HEK293 (cell line): ENCODE measurements around the gene SMKR1.

Experiments
- CTCF ChIP-seq: fragments of 450-650 bp; formaldehyde crosslinking; IDR thresholded peaks from 2 replicates; pipeline ENCODE4 v1.5.1; 2016; ENCODE audit warnings: missing biosample characterization, missing genetic modification characterization
- GFI1B ChIP-seq: fragments of 450-650 bp; formaldehyde crosslinking; IDR thresholded peaks from 2 replicates; pipeline ENCODE4 v1.5.1; 2016; ENCODE audit warnings: missing biosample characterization, missing genetic modification characterization
- GLIS2 ChIP-seq: fragments of 450-650 bp; formaldehyde crosslinking; IDR thresholded peaks from 2 replicates; pipeline ENCODE4 v1.5.1; 2016; ENCODE audit warnings: missing biosample characterization, missing genetic modification characterization
- SCRT1 ChIP-seq: fragments of 450-650 bp; formaldehyde crosslinking; IDR thresholded peaks from 2 replicates; pipeline ENCODE4 v1.5.1; 2016; ENCODE audit warnings: missing biosample characterization, missing genetic modification characterization, borderline replicate concordance
- ZNF138 ChIP-seq: fragments of 450-650 bp; formaldehyde crosslinking; IDR thresholded peaks from 2 replicates; pipeline ENCODE4 v1.5.1; 2016; ENCODE audit warnings: missing biosample characterization, missing genetic modification characterization, borderline replicate concordance
- ZNF140 ChIP-seq: fragments of 450-650 bp; formaldehyde crosslinking; IDR thresholded peaks from 2 replicates; pipeline ENCODE4 v1.5.1; 2016; ENCODE audit warnings: missing biosample characterization, missing genetic modification characterization
- ZNF324 ChIP-seq: fragments of 450-650 bp; formaldehyde crosslinking; IDR thresholded peaks from 2 replicates; pipeline ENCODE4 v1.5.1; 2016; ENCODE audit warnings: missing biosample characterization, missing genetic modification characterization
- ZNF350 ChIP-seq: fragments of 450-650 bp; formaldehyde crosslinking; IDR thresholded peaks from 2 replicates; pipeline ENCODE4 v1.5.0; 2017; ENCODE audit warnings: missing biosample characterization, mild to moderate bottlenecking, missing genetic modification characterization
- ZNF629 ChIP-seq: fragments of 450-650 bp; formaldehyde crosslinking; IDR thresholded peaks from 2 replicates; pipeline ENCODE4 v1.5.1; 2017; ENCODE audit warnings: missing biosample characterization, missing genetic modification characterization
- ZNF777 ChIP-seq: fragments of 450-650 bp; formaldehyde crosslinking; IDR thresholded peaks from 2 replicates; pipeline ENCODE4 v1.5.1; 2017; ENCODE audit warnings: missing biosample characterization, missing genetic modification characterization, borderline replicate concordance
- ZNF830 ChIP-seq: fragments of 450-650 bp; IDR thresholded peaks from 2 replicates; pipeline ENCODE4 v1.5.0; 2018; ENCODE audit warnings: missing biosample characterization, missing genetic modification characterization, low read depth, mild to moderate bottlenecking, moderate library complexity
- ZSCAN18 ChIP-seq: fragments of 450-650 bp; formaldehyde crosslinking; IDR thresholded peaks from 2 replicates; pipeline ENCODE4 v1.5.1; 2016; ENCODE audit warnings: missing biosample characterization, missing genetic modification characterization

- TF ChIP-seq ZNF138 (tag by site-specific recombination) (no peak), ZSCAN18 (tag by site-specific recombination) (no peak), ZNF629 (tag by site-specific recombination) (no peak), CTCF (no peak), ZNF830 (tag by site-specific recombination) (no peak), ZNF350 (no peak), GFI1B (no peak), ZNF324 (tag by site-specific recombination) (no peak), ZNF140 (tag by site-specific recombination) (no peak), ZNF777 (no peak), SCRT1 (tag by site-specific recombination) (no peak), GLIS2 (tag by site-specific recombination) (no peak)
Observed at GRCh38 chr7:129557686-129558481, 55.6 kb downstream of the SMKR1 start.
